A673 (cell line): ENCODE results near the gene RGS17. TPM values are rescaled to one million over a fixed set of nuclear protein-coding genes. Genes with fewer than 3 reads are reported as not detected.
A peak's percentile ranks its signal among the peaks of the same experiment; 100 is the strongest.
"Not testable (repeated sequence)": the region's sequence is repeated elsewhere in the genome, so short reads cannot be mapped to it uniquely, and the experiment has no call there.

Experiments used
- BruUV-seq: library from RNA; stranded (reverse); fragments of 400-500 nt; replicated peaks from 2 replicates; lab custom pipeline; 2021; lab: Mats Ljungman, UMichigan
- CTCF ChIA-PET: fragments of 300-600 bp; sonication (Branson Sonifier 250); formaldehyde crosslinking; loops from one replicate; lab custom pipeline; 2022; ENCODE audit warnings: antibody characterized with exemption; lab: Charles Lee
- POLR2A ChIA-PET: fragments of 300-600 bp; sonication (Branson Sonifier 250); formaldehyde crosslinking; loops from one replicate; lab custom pipeline; 2022; ENCODE audit warnings: antibody characterized with exemption; ENCODE audit not compliant: low non-redundant PET; lab: Charles Lee
- DNase-seq: peaks from one replicate; pipeline ENCODE4 v3.0.0-alpha.2; 2015; ENCODE audit warnings: low spot score
- H3K27ac ChIP-seq: fragments of 200-600 bp; sonication (generic); 2 replicates; pipeline ENCODE4 v1.5.1; 2016; ENCODE audit warnings: mixed run types, low read depth, mild to moderate bottlenecking, mixed read lengths, antibody characterized with exemption, low read length; ENCODE audit not compliant: poor library complexity, severe bottlenecking
- H3K27me3 ChIP-seq: fragments of 200-600 bp; sonication (generic); replicated peaks from 2 replicates; pipeline ENCODE4 v1.6.1; 2017; ENCODE audit warnings: mixed run types, low read depth, mild to moderate bottlenecking, mixed read lengths, antibody characterized with exemption, low read length; ENCODE audit not compliant: insufficient read depth, poor library complexity
- H3K36me3 ChIP-seq: fragments of 200-600 bp; sonication (generic); 2 replicates; pipeline ENCODE4 v1.6.1; 2016; ENCODE audit warnings: mixed run types, mild to moderate bottlenecking, mixed read lengths, antibody characterized with exemption, low read length; ENCODE audit not compliant: insufficient read depth, poor library complexity, severe bottlenecking
- H3K4me1 ChIP-seq: fragments of 200-600 bp; sonication (generic); 2 replicates; pipeline ENCODE4 v1.6.1; 2017; ENCODE audit warnings: mixed run types, mild to moderate bottlenecking, mixed read lengths, antibody characterized with exemption, low read length; ENCODE audit not compliant: insufficient read depth, poor library complexity, severe bottlenecking
- H3K4me3 ChIP-seq: fragments of 200-600 bp; sonication (generic); 2 replicates; pipeline ENCODE4 v1.5.1; 2016; ENCODE audit warnings: low read depth, mixed run types, mild to moderate bottlenecking, mixed read lengths, low read length; ENCODE audit not compliant: poor library complexity, severe bottlenecking
- H3K9me3 ChIP-seq: fragments of 200-600 bp; sonication (generic); 2 replicates; pipeline ENCODE4 v1.6.1; 2016; ENCODE audit warnings: mixed run types, low read depth, mild to moderate bottlenecking, mixed read lengths, antibody characterized with exemption, low read length; ENCODE audit not compliant: poor library complexity, severe bottlenecking
- EZH2 ChIP-seq: fragments of 200-600 bp; sonication (generic); IDR thresholded peaks from 2 replicates; pipeline ENCODE4 v1.6.1; 2017; ENCODE audit warnings: borderline replicate concordance, low read depth, mild to moderate bottlenecking, mixed read lengths, antibody characterized with exemption, low read length; ENCODE audit not compliant: poor library complexity, severe bottlenecking
- intact Hi-C: fragments of 100-400 bp; cut with micrococcal nuclease; formaldehyde crosslinking; loops from one replicate; pipeline ENCODE4 v1.10.0; 2022; ENCODE audit not compliant: unreplicated experiment
- total RNA-seq: library from RNA; stranded (reverse); gene quantifications from 2 replicates; pipeline ENCODE4 v1.2.3, GENCODE V29; 2021
- TF ChIP-seq, protein P1 (sequence below): fragments of 300-800, 200-600 bp; sonication (generic); conservative IDR thresholded peaks from 2 replicates; pipeline ENCODE4 v1.5.1; 2017; ENCODE audit warnings: low read depth, mild to moderate bottlenecking, antibody characterized with exemption, low read length, moderate library complexity, mixed read lengths

RGS17 gene
- total RNA-seq, 1 experiment from 2014 or later: 2.4 TPM

DNA sequence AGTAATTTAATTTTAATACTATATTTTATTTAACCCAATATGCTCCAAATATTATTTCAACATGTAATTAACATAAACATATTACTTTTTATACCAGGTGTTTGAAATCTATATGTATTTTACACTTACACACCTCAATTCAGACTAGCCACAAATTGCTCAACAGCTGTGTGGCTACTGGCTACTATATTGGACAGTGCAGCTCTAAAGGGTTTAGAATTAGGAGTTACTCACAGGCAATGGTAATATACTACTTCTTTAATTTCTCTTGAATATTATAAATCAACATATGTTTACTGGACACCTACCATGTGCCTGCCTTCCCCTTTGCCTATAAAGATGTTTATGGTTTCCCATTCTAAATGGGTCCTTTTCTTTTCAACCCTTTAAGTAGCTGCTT is 130.8 kb downstream of the RGS17 start:
- H3K27me3 ChIP-seq: no peaks in the 10 kb centered on the region
- no peak overlapping the region for H3K4me3 ChIP-seq
- CTCF ChIA-PET: no interaction called here
- POLR2A ChIA-PET: no interaction called here
- H3K36me3 ChIP-seq: peaks cover 23% of the 10 kb centered on the region
- H3K9me3 ChIP-seq: no peaks in the 10 kb centered on the region
- intact Hi-C loops: no loop called here
- H3K4me1 ChIP-seq: peaks cover 14% of the 10 kb centered on the region
- no peak for DNase-seq
- H3K27ac ChIP-seq: no peak overlapping the region
- BruUV-seq: no TSS peak
- TF ChIP-seq EZH2: no peak
- TF ChIP-seq, protein P1, sequence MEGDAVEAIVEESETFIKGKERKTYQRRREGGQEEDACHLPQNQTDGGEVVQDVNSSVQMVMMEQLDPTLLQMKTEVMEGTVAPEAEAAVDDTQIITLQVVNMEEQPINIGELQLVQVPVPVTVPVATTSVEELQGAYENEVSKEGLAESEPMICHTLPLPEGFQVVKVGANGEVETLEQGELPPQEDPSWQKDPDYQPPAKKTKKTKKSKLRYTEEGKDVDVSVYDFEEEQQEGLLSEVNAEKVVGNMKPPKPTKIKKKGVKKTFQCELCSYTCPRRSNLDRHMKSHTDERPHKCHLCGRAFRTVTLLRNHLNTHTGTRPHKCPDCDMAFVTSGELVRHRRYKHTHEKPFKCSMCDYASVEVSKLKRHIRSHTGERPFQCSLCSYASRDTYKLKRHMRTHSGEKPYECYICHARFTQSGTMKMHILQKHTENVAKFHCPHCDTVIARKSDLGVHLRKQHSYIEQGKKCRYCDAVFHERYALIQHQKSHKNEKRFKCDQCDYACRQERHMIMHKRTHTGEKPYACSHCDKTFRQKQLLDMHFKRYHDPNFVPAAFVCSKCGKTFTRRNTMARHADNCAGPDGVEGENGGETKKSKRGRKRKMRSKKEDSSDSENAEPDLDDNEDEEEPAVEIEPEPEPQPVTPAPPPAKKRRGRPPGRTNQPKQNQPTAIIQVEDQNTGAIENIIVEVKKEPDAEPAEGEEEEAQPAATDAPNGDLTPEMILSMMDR: no peak

DNA sequence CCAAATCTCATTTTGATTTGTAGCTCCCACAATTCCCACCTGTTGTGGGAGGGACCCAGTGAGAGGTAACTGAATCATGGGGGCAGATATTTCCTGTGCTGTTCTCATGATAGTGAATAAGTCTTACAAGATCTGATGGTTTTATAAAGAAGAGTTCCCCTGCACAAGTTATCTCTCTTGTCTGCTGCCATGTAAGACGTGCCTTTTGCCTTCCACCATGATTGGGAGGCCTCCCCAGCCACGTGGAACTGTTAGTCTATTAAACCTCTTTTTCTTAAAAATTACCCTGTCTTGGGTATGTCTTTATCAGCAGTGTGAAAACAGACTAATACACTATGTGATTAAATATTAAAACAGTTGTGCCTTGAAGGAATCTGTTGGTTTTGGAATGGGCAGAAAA is 131.5 kb downstream of the RGS17 start:
- BruUV-seq, CTCF ChIA-PET, H3K4me3 ChIP-seq, POLR2A ChIA-PET, H3K27me3 ChIP-seq, H3K27ac ChIP-seq, DNase-seq, intact Hi-C loops, H3K9me3 ChIP-seq: not testable (repeated sequence)
- Histone ChIP-seq H3K4me1 (peaks cover 14% of the 10 kb centered on the region), H3K36me3 (peaks cover 25% of the 10 kb centered on the region)

DNA sequence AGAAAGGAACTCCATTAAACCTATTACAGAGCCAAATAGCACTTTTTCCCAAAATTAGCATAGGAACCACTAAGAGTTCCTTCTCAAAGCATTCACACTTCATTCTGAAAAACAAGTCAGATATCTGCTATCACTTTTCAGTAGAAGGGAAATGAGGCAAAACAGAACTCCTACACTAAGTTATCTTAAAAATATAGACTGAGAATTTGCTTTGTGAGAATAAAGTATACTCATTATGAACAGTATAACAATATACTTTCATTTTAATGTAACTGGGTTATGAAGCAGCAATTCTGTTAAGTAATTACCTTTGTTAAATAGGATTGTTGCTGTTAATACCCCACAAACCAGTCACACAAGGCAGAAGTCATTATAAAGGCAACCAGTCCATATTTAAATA is 137.2 kb downstream of the RGS17 start:
- peaks cover 63% of the 10 kb centered on the region for H3K36me3 ChIP-seq
- H3K27me3 ChIP-seq: no peaks in the 10 kb centered on the region
- H3K4me1 ChIP-seq: no peaks in the 10 kb centered on the region
- DNase-seq: no peak
- H3K9me3 ChIP-seq: no peaks in the 10 kb centered on the region
- TF ChIP-seq EZH2: no peak
- TF ChIP-seq, protein P1: no peak; the same call in 1 of the 2 replicates
- intact Hi-C loops: no loop called here
- ChIA-PET CTCF (no interaction called here), POLR2A (no interaction called here)
- H3K27ac ChIP-seq: no peak overlapping the region
- no peak overlapping the region for H3K4me3 ChIP-seq
- no TSS peak for BruUV-seq

DNA sequence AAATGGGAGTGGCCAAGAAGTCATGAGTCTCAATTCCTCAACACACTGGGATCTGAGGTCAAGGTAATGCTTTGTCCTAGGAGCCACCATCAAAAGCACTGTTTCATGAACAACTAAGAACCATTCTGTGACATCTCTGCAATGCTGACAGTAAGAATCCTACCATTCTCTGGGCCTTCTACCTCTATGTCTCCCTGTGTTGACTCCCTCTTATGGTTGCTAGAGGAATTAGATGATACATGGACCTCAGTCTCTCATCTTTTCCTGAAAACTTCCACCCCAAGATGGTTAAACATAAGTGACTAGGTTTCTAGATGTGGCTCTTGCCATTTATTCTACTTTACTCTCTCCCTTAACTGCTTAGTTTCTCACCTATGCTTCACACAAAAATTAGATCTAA is 137.7 kb downstream of the RGS17 start:
- intact Hi-C loops: no loop called here
- TF ChIP-seq, protein P1: peak; percentile 42; the same call in 1 of the 2 replicates
- TF ChIP-seq EZH2: no peak
- H3K36me3 ChIP-seq: peaks cover 63% of the 10 kb centered on the region
- no peaks in the 10 kb centered on the region for H3K4me1 ChIP-seq
- H3K27ac ChIP-seq: no peak overlapping the region
- no peaks in the 10 kb centered on the region for H3K9me3 ChIP-seq
- no peak overlapping the region for H3K4me3 ChIP-seq
- no peaks in the 10 kb centered on the region for H3K27me3 ChIP-seq
- BruUV-seq: no TSS peak
- DNase-seq: no peak
- POLR2A ChIA-PET: no interaction called here
- CTCF ChIA-PET: no interaction called here
